Astrocyte of the hippocampus (primary cell): Measurements from ENCODE around the gene EVI5L.

Experiments
- DNase-seq: peaks from one replicate; pipeline ENCODE4 v3.0.0; 2011; ENCODE audit warnings: low read depth, low spot score

The EVI5L gene

GRCh38 chr19:7871437-7872305 lies 41.7 kb downstream of the EVI5L start:
- peak; percentile 89 for DNase-seq

DNA sequence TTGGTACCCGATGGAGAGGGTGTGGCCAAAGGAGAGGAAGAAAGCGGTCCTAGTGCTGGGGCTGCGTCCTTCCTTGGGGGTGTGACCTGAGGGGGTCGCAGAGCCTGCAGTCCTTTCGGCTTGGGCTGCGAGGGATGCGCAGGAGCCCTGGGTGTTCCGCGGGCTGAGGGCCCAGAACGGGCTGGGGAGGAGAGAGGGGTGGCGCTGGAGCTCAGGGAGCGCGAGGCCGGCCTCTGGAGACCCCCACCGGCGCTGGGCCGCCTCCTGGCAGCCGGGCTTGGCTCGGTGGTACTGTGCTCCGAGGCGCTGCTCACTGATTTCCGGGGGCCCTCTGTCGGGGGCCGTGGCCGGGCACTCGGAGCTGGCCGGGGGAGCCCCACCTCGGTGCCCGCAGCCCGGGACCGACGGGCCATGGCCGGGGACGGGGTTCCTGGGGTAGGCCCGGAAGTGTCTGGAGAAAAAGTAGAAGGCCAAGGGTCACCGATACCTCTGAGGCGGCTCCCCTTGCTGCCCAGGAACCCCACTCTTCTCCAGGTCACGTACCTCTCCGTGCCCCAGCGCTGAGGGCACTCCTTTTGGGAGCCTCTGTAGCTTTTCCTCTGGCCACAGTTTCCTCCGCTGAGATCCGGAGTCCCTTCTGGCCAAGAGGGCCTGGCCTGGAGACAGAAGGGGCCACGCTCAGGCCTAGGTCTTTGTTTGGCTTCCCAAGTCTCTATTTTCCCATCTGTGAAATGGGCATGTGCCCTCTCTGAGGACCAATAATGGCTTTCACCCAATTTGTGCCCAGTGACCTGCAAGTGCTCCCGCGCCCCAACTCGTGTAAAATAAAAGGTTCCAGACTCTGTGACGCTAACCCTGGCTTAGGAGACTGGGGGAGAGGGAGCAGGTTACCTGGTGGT lies 42.5 kb downstream of the EVI5L start:
- no peak for DNase-seq

GRCh38 chr19:7873304-7874075 lies 43.5 kb downstream of the EVI5L start:
- DNase-seq = no peak

- DNase-seq = peak; percentile 78
These were observed 44.3 kb downstream of the EVI5L start, which contains the start of gene PRR36 for GRCh38 chr19:7874076-7874896. Gene PRR36, minus strand, starts transcription at chr19:7874390. Its CDS starts 701 bp downstream, at chr19:7873689.

GRCh38 chr19:7874897-7875273 lies 44.9 kb downstream of the EVI5L start:
- DNase-seq = no peak

GRCh38 chr19:7877249-7877836 lies 47.3 kb downstream of the EVI5L start:
- DNase-seq = no peak

DNA sequence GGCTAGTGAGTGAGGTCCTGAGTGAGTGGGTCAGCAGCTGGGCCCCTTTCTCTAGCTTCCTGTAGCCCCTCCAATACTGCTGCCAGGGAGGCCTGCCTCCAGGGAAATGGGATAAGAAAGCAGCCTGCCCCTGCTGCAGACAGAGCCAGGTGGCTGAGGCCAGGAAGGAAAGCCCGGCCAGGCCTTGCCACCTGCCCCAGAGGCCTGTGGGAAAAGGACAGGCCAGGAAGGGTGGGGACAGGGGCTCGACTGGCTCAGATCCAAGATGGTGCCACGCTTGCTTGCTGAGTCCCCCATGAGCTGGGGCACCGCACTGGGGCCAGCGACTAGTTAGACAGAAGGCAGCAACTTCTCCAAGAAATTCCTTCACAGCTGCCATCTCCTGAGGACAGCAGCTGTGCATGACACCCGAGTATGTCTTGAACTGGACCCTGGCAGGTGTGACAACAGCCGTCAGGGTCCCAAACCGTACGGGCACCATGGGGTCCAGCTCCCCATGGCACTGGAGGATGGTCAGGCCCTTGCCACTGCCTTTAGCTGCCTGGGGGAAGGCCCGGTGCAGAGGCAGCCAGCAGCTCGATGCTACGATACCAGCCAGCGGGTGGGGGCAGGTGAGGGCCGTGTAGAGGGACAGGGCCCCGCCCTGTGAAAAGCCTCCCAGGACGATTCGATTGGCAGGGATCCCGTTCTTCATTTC lies 49.2 kb downstream of the EVI5L start:
- no peak for DNase-seq

- no peak for DNase-seq
These were observed 49.8 kb downstream of the EVI5L start for GRCh38 chr19:7879836-7880235.

DNA sequence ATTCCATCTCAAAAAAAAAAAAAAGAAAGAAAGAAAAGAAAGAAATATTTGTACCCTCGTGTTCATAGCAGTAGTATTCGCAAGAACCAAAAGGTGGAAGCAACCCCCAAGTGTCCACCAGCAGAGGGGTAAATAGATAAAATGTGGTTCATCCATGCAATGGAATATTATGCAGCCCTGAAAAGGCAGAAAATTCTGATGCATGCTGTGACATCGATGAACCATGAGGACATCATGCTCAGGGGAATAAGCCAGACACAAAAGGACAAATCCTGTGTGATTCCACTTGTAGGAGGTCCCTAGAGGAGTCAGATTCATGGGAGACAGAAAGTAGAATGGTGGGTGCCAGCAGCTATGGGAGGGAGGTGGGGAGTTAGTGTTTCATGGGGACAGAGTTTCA lies 51.9 kb downstream of the EVI5L start:
- no peak for DNase-seq

- no peak for DNase-seq
These were observed 53.1 kb downstream of the EVI5L start for GRCh38 chr19:7883105-7883504.

DNA sequence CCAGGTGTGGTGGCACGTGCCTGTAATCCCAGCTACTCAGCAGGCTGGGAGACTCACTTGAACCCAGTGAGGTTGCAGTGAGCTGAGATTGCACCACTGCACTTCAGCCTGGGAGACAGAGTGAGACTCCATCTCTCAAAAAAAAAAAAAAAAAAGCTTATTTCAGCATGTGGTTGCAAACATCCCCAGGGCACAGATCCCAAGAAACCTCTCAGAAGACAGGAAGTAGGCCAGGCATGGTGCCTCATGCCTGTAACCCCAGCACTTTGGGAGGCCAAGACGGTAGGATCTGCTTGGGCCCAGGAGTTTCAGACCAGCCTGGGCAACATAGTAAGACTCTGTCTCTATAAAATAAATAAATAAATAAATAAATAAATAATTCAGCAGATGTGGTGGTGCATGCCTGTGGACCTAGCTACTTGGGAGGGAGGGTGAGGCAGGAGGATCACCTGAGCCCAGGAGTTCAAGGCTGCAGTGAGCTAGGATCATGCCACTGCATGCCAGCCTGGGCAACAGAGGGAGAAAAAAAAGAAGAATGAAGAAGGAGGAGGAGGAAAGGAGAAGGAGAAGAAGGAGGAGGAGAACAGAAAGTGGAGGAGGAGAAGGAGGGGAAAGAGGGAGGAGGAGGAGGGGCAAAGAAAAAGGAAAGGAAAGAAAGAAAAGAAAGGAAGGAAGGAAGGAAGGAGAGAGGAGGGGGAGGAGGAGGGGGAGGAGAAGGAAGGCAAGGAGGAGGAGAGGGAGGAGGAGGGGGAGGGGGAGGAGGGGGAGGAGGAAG lies 54.0 kb downstream of the EVI5L start:
- DNase-seq = no peak

DNA sequence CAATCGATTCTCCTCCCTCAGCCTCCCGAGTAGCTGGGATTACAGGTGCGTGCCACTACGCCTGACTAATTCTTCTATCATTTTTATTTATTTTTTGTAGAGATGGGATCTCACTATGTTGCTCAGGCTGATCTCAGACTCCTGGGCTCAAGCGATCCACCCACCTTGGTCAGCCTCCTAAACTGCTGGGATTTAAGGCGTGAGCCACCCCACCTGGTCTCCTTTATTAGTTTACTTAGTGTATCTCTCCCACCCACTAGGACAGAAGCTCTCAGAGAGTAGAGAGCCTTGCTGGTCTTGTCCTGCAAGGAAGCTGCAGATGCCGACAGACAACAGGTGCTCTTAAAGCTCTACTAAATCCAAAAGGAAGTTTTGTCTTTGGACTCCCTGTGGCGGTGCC lies 55.8 kb downstream of the EVI5L start:
- DNase-seq = no peak

DNA sequence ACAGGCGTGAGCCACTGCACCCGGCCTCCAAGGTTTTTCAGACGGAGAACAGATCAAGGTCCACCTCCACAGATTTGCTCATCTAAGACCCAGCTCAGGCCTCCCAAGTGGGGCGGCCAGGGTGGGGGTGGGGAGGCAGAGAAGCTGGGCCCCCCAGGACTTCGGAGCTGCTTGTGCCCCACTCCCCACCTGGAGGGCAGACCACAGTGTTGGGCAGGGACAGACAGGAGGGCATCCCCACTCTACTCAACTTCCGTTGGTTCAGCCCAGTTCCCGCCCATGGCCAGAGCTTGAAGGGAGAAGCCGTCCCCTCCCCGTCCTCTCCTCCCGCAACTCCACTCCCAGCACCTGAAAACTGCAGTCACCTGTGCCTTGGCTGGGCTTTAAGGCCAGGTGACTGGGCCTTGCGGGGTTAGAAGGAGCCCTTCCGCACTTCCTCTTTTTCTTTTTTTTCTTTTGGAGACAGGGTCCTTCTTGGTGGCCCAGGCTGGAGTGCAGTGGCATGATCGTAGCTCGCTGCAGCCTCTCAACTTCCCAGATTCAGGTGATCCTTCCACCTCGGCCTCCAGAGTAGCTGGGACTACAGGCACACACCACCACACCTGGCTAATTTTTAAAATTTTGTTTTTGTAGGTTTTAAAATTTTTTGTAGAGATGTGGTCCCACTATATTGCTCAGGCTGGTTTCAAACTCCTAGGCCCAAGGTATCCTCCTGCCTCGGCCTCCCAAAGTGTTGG lies 57.6 kb downstream of the EVI5L start:
- no peak for DNase-seq

DNA sequence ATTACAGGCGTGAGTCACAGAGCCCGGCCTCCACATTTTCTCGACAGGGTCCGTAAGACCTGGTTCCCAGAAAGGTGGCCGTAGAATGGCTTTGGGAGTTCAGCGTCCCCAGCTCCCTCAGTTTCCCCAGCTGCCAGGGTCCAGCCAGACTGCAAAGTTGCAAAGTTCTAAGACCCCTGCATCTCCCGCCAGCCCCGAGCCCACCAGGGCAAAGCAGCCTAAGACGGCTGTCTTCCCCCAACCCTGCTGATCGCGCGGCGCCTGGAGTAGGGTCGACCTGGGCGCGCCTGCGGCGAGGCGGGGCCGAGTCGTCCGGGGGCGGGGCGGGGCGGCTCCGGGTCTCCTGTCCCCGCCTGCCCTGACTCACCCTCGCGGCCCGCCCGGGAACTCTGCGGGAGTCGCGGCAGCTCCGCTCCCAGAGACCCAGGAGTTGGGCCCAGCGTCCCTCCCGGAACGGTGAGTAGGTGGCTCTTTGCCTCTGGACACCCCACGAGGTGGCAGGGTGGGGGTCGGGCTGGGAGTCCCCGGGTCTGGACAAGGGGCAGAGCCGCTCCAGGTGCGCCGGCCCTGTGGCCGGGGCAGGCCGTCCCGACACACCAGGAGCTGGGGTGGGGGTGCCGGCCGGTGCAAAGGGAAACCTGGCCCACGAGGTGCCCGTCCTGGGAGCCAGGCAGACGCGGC lies 58.3 kb downstream of the EVI5L start, which contains the start of gene LRRC8E:
Gene LRRC8E (plus strand): TSS at position 366 of the 681 bp plus-strand sequence. CDS start 7,094 bp downstream, outside the sequence.
- peak; percentile 92 for DNase-seq

DNA sequence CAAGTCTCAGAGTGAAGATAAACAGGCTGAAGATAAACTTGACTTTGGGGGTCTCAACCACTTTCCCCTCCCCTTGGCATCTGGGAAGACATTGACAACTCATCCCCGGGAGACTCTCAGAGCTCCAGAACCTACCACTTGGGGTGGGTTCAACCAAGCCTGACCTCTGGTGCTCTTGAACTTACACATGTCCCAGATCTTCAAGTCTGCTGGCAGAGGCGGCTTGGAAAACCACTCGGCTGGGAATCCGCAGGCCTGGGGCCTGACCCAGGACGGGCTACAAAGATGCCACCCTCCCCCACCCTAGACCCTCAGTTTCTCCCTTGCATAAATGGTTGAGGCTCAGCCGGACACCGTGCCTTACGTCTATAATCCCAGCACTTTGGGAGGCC lies 58.8 kb downstream of the EVI5L start:
- no peak for DNase-seq

DNA sequence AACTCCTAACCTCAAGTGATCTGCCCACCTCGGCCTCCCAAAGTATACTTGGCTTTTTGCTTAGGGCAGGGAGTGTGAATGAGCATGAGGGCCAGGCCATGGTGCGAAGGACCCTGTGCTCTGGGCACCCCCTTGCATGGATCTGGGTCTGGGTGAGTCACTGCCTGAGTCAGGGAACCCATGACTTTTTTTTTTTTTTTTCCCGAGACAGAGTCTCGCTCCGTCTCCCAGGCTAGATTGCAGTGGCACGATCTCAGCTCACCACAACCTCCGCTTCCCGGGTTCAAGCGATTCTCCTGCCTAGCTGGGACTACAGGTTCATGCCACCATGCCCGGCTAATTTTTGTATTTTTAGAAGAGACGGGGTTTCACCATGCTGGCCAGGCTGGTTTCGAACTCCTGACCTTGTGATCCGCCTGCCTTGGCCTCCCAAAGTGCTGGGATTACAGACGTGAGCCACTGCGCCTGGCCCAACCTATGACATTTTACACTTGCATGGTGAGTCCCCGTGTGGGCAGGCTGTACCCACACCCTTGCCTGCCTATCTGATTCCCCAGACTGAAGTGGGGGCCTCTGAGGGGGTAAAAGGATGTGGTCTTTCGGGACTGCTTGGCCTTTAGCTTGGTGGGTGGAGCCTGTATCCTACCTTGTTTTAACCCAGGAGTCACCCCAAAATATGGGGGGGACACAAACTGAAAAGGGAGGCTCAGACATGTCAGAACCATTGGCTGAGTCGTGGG lies 63.5 kb downstream of the EVI5L start:
- peak; percentile 76 for DNase-seq
